ENCODE data around the gene FBXL16.

DNA sequence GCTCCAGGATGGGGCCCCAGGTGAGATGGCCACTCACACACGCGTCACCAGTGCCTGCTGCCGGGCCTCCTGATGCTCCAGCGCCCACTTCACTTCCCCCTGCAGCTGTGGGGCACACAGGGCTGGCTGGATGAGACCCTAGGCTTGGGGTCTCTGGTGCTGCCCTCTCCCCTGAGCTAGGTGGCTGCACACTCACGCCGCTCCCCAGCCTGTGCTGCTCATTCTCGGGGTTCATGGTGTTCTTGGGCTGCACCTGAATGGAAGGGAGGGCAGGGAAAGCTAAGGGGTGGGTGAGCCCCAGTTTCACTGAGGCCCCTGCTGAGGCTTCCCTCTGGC is 19.4 kb upstream of the FBXL16 start:
- TF ChIP-seq POLR2A (IDR thresholded peaks at IDR 0.05; ENCODE audit: low read depth, low read length): no peak
- no peak for TF ChIP-seq TAF1 (IDR thresholded peaks at IDR 0.05; ENCODE audit: low read depth, low read length)
- no peak for TF ChIP-seq POLR2AphosphoS5 (IDR thresholded peaks at IDR 0.05; ENCODE audit: low read depth, low read length)
- no peak for TF ChIP-seq SPI1 (IDR thresholded peaks at IDR 0.05; ENCODE audit: low read depth, low read length)
- no peak for TF ChIP-seq PAX5 (IDR thresholded peaks at IDR 0.05; ENCODE audit: insufficient read depth, low read length, severe bottlenecking)
- no peak for TF ChIP-seq POU2F2 (IDR thresholded peaks at IDR 0.05; ENCODE audit: low read depth, low read length)
